Neural progenitor cell (in vitro differentiated cells): ENCODE measurements around the gene SPP2. TPM values are rescaled to one million over a fixed set of nuclear protein-coding genes. Genes with fewer than 3 reads are reported as not detected.

Source experiments
- DNase-seq: peaks from one replicate; pipeline ENCODE4 v3.0.0-alpha.2; 2016; ENCODE audit warnings: low spot score
- H2AFZ ChIP-seq: fragments of 200-600 bp; sonication (generic); replicated peaks from 2 replicates; pipeline ENCODE4 v1.6.1; 2016; ENCODE audit warnings: antibody characterized with exemption
- H3F3A ChIP-seq: fragments of 200-600 bp; sonication (generic); 2 replicates; pipeline ENCODE4 v1.6.1; 2016; ENCODE audit warnings: antibody characterized with exemption, low read depth
- H3K27ac ChIP-seq: fragments of 200-600 bp; sonication (generic); 2 replicates; pipeline ENCODE4 v1.5.1; 2016; ENCODE audit warnings: mild to moderate bottlenecking
- H3K27me3 ChIP-seq: fragments of 200-600 bp; sonication (generic); 2 replicates; pipeline ENCODE4 v1.6.1; 2016; ENCODE audit warnings: mild to moderate bottlenecking, moderate library complexity
- H3K36me3 ChIP-seq: fragments of 200-600 bp; sonication (generic); 2 replicates; pipeline ENCODE4 v1.5.1; 2016
- H3K4me1 ChIP-seq: fragments of 200-600 bp; sonication (generic); 2 replicates; pipeline ENCODE4 v1.6.1; 2016; ENCODE audit warnings: mixed run types
- H3K4me2 ChIP-seq: fragments of 200-600 bp; sonication (generic); 2 replicates; pipeline ENCODE4 v1.6.1; 2016
- H3K4me3 ChIP-seq: fragments of 200-600 bp; sonication (generic); 2 replicates; pipeline ENCODE4 v1.5.1; 2016
- H3K79me2 ChIP-seq: fragments of 200-600 bp; sonication (generic); 2 replicates; pipeline ENCODE4 v1.6.1; 2016; ENCODE audit warnings: low read depth
- H3K9ac ChIP-seq: fragments of 200-600 bp; sonication (generic); 2 replicates; pipeline ENCODE4 v1.6.1; 2016
- H3K9me3 ChIP-seq: fragments of 200-600 bp; sonication (generic); 2 replicates; pipeline ENCODE4 v1.5.1; 2016; ENCODE audit warnings: low read depth
- H4K20me1 ChIP-seq: fragments of 200-600 bp; sonication (generic); 2 replicates; pipeline ENCODE4 v1.6.1; 2016; ENCODE audit warnings: low read depth
- H3K27ac Mint-ChIP-seq: 3 replicates; pipeline ENCODE4 v1.8.0; 2021; ENCODE audit warnings: mixed read lengths
- H3K27me3 Mint-ChIP-seq: 2 replicates; pipeline ENCODE4 v1.8.0; 2022; ENCODE audit warnings: low read depth, mild to moderate bottlenecking, inconsistent platforms, moderate library complexity, mixed read lengths; ENCODE audit not compliant: insufficient read depth
- H3K36me3 Mint-ChIP-seq: 3 replicates; pipeline ENCODE4 v1.8.0; 2021; ENCODE audit warnings: mixed read lengths
- H3K4me1 Mint-ChIP-seq: 3 replicates; pipeline ENCODE4 v1.8.0; 2021; ENCODE audit warnings: mixed read lengths
- H3K4me3 Mint-ChIP-seq: 3 replicates; pipeline ENCODE4 v1.8.0; 2021; ENCODE audit warnings: mild to moderate bottlenecking, moderate library complexity, mixed read lengths
- H3K9me3 Mint-ChIP-seq: 3 replicates; pipeline ENCODE4 v1.8.0; 2020; ENCODE audit warnings: mixed read lengths
- CTCF ChIP-seq: fragments of 200-600 bp; sonication (generic); IDR thresholded peaks from 2 replicates; pipeline ENCODE4 v1.5.1; 2017; ENCODE audit warnings: antibody characterized with exemption, mild to moderate bottlenecking
- EZH2 ChIP-seq: fragments of 200-600 bp; sonication (generic); IDR thresholded peaks from 2 replicates; pipeline ENCODE4 v1.6.1; 2017; ENCODE audit warnings: antibody characterized with exemption, mild to moderate bottlenecking, moderate library complexity
- EZH2phosphoT487 ChIP-seq: fragments of 200-600 bp; sonication (generic); IDR thresholded peaks from 2 replicates; pipeline ENCODE4 v1.6.1; 2017; ENCODE audit warnings: antibody characterized with exemption
- total RNA-seq: library from RNA; depleted of rRNA; stranded (reverse); fragments of >200 nt; gene quantifications from 2 replicates; pipeline ENCODE4 v1.2.3, GENCODE V29; 2015; ENCODE audit warnings: low replicate concordance

The SPP2 gene
- total RNA-seq, 1 donor from 2014 or later, result not detected

GRCh38 chr2:234027641-234028040 lies 22.9 kb upstream of the SPP2 start:
- H3K27ac ChIP-seq, result no peak overlapping the region
- no peak overlapping the region for H3K4me2 ChIP-seq
- no peaks in the 10 kb centered on the region for H3K79me2 ChIP-seq
- H2AFZ ChIP-seq, result no peak overlapping the region
- no peaks in the 10 kb centered on the region for H3K9me3 ChIP-seq
- peaks cover 18% of the 10 kb centered on the region for H3K9me3 Mint-ChIP-seq
- H4K20me1 ChIP-seq, result no peaks in the 10 kb centered on the region
- H3K27me3 Mint-ChIP-seq, result peaks cover 13% of the 10 kb centered on the region
- H3K27ac Mint-ChIP-seq, result no peak overlapping the region
- TF ChIP-seq EZH2, result no peak
- TF ChIP-seq EZH2phosphoT487, result no peak
- TF ChIP-seq CTCF, result no peak
- no peaks in the 10 kb centered on the region for H3K27me3 ChIP-seq
- no peaks in the 10 kb centered on the region for H3F3A ChIP-seq
- DNase-seq, result no peak
- peaks cover 9% of the 10 kb centered on the region for H3K4me1 ChIP-seq
- no peaks in the 10 kb centered on the region for H3K36me3 ChIP-seq
- no peak overlapping the region for H3K4me3 ChIP-seq
- H3K4me1 Mint-ChIP-seq, result peaks cover 42% of the 10 kb centered on the region
- H3K9ac ChIP-seq, result no peak overlapping the region
- no peak overlapping the region for H3K4me3 Mint-ChIP-seq
- peaks cover 6% of the 10 kb centered on the region for H3K36me3 Mint-ChIP-seq

GRCh38 chr2:234029150-234029733 lies 21.3 kb upstream of the SPP2 start:
- H3K4me3 ChIP-seq, result no peak overlapping the region
- peaks cover 9% of the 10 kb centered on the region for H3K4me1 ChIP-seq
- TF ChIP-seq EZH2 (no peak), CTCF (no peak), EZH2phosphoT487 (no peak)
- no peak overlapping the region for H3K9ac ChIP-seq
- H3K9me3 ChIP-seq, result no peaks in the 10 kb centered on the region
- no peak overlapping the region for H3K27ac Mint-ChIP-seq
- peaks cover 17% of the 10 kb centered on the region for H3K9me3 Mint-ChIP-seq
- H3K4me1 Mint-ChIP-seq, result peaks cover 42% of the 10 kb centered on the region
- DNase-seq, result no peak
- H4K20me1 ChIP-seq, result no peaks in the 10 kb centered on the region
- no peaks in the 10 kb centered on the region for H3F3A ChIP-seq
- peaks cover 4% of the 10 kb centered on the region for H3K36me3 Mint-ChIP-seq
- no peaks in the 10 kb centered on the region for H3K36me3 ChIP-seq
- H3K4me3 Mint-ChIP-seq, result no peak overlapping the region
- no peaks in the 10 kb centered on the region for H3K79me2 ChIP-seq
- H2AFZ ChIP-seq, result no peak overlapping the region
- H3K27ac ChIP-seq, result no peak overlapping the region
- H3K27me3 ChIP-seq, result no peaks in the 10 kb centered on the region
- H3K4me2 ChIP-seq, result no peak overlapping the region
- peaks cover 11% of the 10 kb centered on the region for H3K27me3 Mint-ChIP-seq

- H3K27me3 Mint-ChIP-seq, result peaks cover 11% of the 10 kb centered on the region
- no peaks in the 10 kb centered on the region for H3K9me3 ChIP-seq
- peaks cover 24% of the 10 kb centered on the region for H3K9me3 Mint-ChIP-seq
- peaks cover 30% of the 10 kb centered on the region for H3K4me1 Mint-ChIP-seq
- H3F3A ChIP-seq, result no peaks in the 10 kb centered on the region
- H3K27ac Mint-ChIP-seq, result no peak overlapping the region
- H3K79me2 ChIP-seq, result no peaks in the 10 kb centered on the region
- H3K36me3 ChIP-seq, result no peaks in the 10 kb centered on the region
- H3K4me1 ChIP-seq, result peaks cover 4% of the 10 kb centered on the region
- no peak overlapping the region for H3K4me2 ChIP-seq
- no peaks in the 10 kb centered on the region for H4K20me1 ChIP-seq
- no peaks in the 10 kb centered on the region for H3K27me3 ChIP-seq
- no peak for TF ChIP-seq EZH2
- TF ChIP-seq EZH2phosphoT487, result no peak
- TF ChIP-seq CTCF, result no peak
- H3K36me3 Mint-ChIP-seq, result peaks cover 4% of the 10 kb centered on the region
- no peak overlapping the region for H3K4me3 Mint-ChIP-seq
- no peak overlapping the region for H3K4me3 ChIP-seq
- no peak overlapping the region for H2AFZ ChIP-seq
- no peak for DNase-seq
- no peak overlapping the region for H3K9ac ChIP-seq
- no peak overlapping the region for H3K27ac ChIP-seq
These were observed 19.3 kb upstream of the SPP2 start for GRCh38 chr2:234031207-234031606.
